Tibial nerve (tissue), 4 donors: ENCODE results near the gene SORCS2. TPM values are rescaled to one million over a fixed set of nuclear protein-coding genes. Genes with fewer than 3 reads are reported as not detected.

Source experiments
- DNase-seq, 2 donors: peaks; one replicate each; pipeline ENCODE4 v3.0.0-alpha.2; 2019; ENCODE audit warnings: low spot score in 2 of 2
- H3K27ac ChIP-seq, 4 donors: fragments of 200-600 bp; sonication (generic) in 3 of 4; one replicate each; pipeline ENCODE4 v1.5.1; 2017 to 2019; ENCODE audit warnings: mild to moderate bottlenecking in 1 of 4
- H3K27me3 ChIP-seq, 2 donors: fragments of 200-600 bp; sonication (generic) in 1 of 2; one replicate each; pipeline versions ENCODE4 v1.5.1 to v1.6.0; 2017 to 2019
- H3K36me3 ChIP-seq, 3 donors: fragments of 200-600 bp; sonication (generic); one replicate each; pipeline ENCODE4 v1.5.1; 2018 to 2019
- H3K4me1 ChIP-seq, 4 donors: fragments of 200-600 bp; sonication (generic) in 3 of 4; one replicate each; pipeline ENCODE4 v1.5.1; 2017 to 2019
- H3K4me3 ChIP-seq, 4 donors: fragments of 200-600 bp; sonication (generic) in 3 of 4; one replicate each; pipeline ENCODE4 v1.5.1; 2017 to 2019; ENCODE audit warnings: mild to moderate bottlenecking in 1 of 4, moderate library complexity in 1 of 4
- H3K9me3 ChIP-seq, 4 donors: fragments of 200-600 bp; sonication (generic) in 3 of 4; one replicate each; pipeline ENCODE4 v1.5.1; 2017 to 2019
- EP300 ChIP-seq, 2 donors: sonication (generic); formaldehyde crosslinking; IDR thresholded peaks; one replicate each; pipeline ENCODE4 v1.6.1; 2017; ENCODE audit warnings: antibody characterized with exemption in 2 of 2, mild to moderate bottlenecking in 1 of 2
- POLR2A ChIP-seq, 2 donors: fragments of 450-650 bp; IDR thresholded peaks; one replicate each; pipeline ENCODE4 v1.6.1; 2017; ENCODE audit warnings: antibody characterized with exemption in 2 of 2, mild to moderate bottlenecking in 2 of 2, moderate library complexity in 2 of 2
- WGBS, 2 donors: methylation state at CpG; one replicate each; pipeline ENCODE4 v1.1.5; 2018; 5-methylcytosine and 5-hydroxymethylcytosine counted together
- total RNA-seq, 4 donors: library from RNA; depleted of rRNA; stranded (reverse); fragments of >200 nt; gene quantifications; one replicate each; pipeline ENCODE4 v1.1.0, GENCODE V29; 2016
- TF ChIP-seq, protein P1 (sequence below), 5 experiments: fragments of 200-600 bp in 3 of 5; fragments of 450-650 bp in 2 of 5; sonication (generic) in 3 of 5; IDR thresholded peaks; one replicate each; pipeline ENCODE4 v1.5.1; 2016 to 2019; ENCODE audit warnings: antibody characterized with exemption in 5 of 5, mild to moderate bottlenecking in 3 of 5, moderate library complexity in 2 of 5

Gene SORCS2
- total RNA-seq, 4 donors from 2014 or later = 15.6 to 48.9 (median 38.3) TPM

DNA sequence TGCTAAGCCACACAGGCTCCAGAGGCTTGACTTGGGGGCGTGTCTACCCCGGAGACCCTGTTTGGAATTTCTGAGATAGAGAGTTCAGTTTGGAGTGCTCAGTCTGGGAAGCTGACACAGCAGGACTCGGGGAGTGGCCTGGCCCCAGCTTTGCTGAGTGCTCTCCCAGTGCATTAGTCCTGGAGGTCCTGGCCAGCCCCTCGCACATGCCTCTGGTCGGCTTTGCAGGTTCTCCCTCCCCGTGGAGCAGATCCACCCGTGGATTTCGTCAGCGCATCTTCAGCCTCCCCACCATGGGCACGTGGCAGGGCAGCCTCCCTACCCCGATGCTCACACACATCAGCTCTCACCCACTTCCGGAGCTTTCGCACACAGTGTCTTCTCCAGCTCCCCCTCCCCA lies 177.2 kb downstream of the SORCS2 start:
- Histone ChIP-seq H3K36me3 (no peaks in the 10 kb centered on the region), H3K27ac (no peak overlapping the region), H3K4me1 (peaks cover 0 to 26% (median 0%) of the 10 kb centered on the region in 4 donors), H3K9me3 (no peaks in the 10 kb centered on the region), H3K27me3 (peaks cover 0 to 13% of the 10 kb centered on the region in 2 donors), H3K4me3 (no peak overlapping the region)
- DNase-seq = no peak
- TF ChIP-seq EP300 (IDR thresholded peaks at IDR 0.05) (no peak), POLR2A (IDR thresholded peaks at IDR 0.05) (no peak)
- TF ChIP-seq, protein P1, sequence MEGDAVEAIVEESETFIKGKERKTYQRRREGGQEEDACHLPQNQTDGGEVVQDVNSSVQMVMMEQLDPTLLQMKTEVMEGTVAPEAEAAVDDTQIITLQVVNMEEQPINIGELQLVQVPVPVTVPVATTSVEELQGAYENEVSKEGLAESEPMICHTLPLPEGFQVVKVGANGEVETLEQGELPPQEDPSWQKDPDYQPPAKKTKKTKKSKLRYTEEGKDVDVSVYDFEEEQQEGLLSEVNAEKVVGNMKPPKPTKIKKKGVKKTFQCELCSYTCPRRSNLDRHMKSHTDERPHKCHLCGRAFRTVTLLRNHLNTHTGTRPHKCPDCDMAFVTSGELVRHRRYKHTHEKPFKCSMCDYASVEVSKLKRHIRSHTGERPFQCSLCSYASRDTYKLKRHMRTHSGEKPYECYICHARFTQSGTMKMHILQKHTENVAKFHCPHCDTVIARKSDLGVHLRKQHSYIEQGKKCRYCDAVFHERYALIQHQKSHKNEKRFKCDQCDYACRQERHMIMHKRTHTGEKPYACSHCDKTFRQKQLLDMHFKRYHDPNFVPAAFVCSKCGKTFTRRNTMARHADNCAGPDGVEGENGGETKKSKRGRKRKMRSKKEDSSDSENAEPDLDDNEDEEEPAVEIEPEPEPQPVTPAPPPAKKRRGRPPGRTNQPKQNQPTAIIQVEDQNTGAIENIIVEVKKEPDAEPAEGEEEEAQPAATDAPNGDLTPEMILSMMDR (IDR thresholded peaks at IDR 0.05) = no peak
- WGBS, 2 donors = 75% methylated on average over 13 of the region's 13 CpGs

DNA sequence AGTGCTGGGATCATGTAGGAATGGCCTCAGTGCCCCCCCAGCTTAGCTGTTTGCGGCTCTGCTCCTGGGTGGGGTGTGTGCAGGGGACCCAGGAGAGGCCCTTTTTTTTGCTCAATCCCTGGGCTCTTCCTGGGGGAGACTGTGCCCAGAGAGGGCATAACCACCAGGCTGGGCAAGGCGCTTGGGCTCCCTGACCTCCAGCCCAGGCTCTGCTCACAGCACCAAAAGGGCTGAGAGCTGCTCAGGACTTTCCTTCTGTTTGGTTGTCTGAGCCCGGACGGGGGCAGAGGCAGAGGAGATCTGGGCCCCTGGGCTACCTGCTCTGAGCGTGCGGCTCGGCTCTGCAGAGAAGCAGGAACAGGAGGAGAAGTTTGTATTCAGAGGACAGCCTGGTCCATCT lies 177.7 kb downstream of the SORCS2 start:
- no peaks in the 10 kb centered on the region for H3K9me3 ChIP-seq
- WGBS, 2 donors = 66 to 96% methylated on average over 6 to 7 of the region's 7 CpGs
- DNase-seq = no peak
- H3K27me3 ChIP-seq = peaks cover 0 to 13% of the 10 kb centered on the region in 2 donors
- H3K4me1 ChIP-seq = peaks cover 0 to 31% (median 0%) of the 10 kb centered on the region in 4 donors
- peak overlapping the region in 1 of 4 donors; percentile 76 for H3K27ac ChIP-seq
- H3K4me3 ChIP-seq = no peak overlapping the region
- TF ChIP-seq EP300 (IDR thresholded peaks at IDR 0.05) = no peak
- TF ChIP-seq POLR2A (IDR thresholded peaks at IDR 0.05) = no peak
- TF ChIP-seq, protein P1 (IDR thresholded peaks at IDR 0.05) = no peak
- H3K36me3 ChIP-seq = no peaks in the 10 kb centered on the region

DNA sequence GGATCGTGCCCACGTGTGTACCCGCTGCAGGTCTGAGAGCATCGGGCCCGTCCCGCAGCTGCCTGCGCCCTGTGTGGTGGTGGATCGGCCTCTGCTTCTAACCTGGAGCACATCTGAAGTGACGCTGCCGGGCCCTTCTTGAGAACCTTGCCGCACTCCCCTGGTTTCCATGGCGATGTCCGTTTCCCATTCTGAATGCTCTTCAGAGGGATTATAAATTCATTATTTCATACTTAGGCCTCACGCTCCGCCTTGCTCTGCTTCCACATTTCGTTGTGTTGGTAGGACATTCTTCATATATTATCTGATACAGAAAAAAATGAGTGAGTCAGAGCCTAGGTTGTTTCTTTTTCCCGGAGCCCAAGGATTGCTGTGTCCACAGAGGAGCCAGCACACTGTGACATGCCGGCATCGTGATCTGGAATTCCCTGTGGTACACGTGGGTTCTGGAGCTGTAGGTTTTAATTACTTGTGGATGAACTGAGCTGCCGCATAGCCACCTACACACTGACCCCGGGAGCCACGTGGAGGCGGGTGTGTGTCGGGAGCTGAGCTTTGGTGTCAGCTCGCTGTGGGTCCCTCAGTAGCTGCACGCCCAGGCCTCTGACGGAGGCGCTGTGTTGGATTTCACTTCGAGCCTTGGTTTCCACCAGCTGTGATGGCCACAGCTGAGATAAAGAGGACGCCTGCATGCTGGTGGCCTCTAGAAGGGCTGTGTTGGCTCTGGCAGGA lies 179.0 kb downstream of the SORCS2 start:
- H3K4me1 ChIP-seq = peaks cover 0 to 37% (median 0%) of the 10 kb centered on the region in 4 donors
- no peaks in the 10 kb centered on the region for H3K36me3 ChIP-seq
- DNase-seq = no peak
- peak overlapping the region in 2 of 4 donors; percentile 72 to 76 for H3K27ac ChIP-seq
- H3K9me3 ChIP-seq = no peaks in the 10 kb centered on the region
- no peak overlapping the region for H3K4me3 ChIP-seq
- 58 to 64% methylated on average over 26 to 31 of the region's 31 CpGs for WGBS, 2 donors
- peaks cover 0 to 9% of the 10 kb centered on the region in 2 donors for H3K27me3 ChIP-seq
- TF ChIP-seq POLR2A (IDR thresholded peaks at IDR 0.05) (no peak), EP300 (IDR thresholded peaks at IDR 0.05) (peak in 1 of 2 donors; percentile 64)

DNA sequence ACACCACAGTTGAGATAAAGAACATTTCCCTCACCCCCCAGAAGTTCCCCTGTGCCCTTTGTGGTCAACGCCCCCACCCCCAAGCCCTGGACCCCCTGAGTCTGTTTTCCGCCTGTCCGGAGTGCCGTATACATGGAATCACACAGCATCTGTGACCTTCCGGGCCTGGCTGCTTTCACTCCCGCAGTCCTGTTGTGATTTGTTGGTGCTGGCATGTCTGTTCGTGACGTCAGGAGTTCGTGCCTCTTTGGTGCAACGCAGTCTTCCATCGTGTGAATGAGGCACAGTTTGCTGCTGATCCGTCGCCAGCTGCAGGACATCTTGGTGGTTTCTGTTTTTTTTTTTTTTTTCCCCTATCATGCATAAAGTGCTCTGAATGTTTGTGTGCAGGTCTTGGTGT lies 180.3 kb downstream of the SORCS2 start:
- TF ChIP-seq EP300 (IDR thresholded peaks at IDR 0.05) (no peak), POLR2A (IDR thresholded peaks at IDR 0.05) (no peak)
- peaks cover 0 to 50% (median 0%) of the 10 kb centered on the region in 4 donors for H3K4me1 ChIP-seq
- H3K27me3 ChIP-seq = no peaks in the 10 kb centered on the region
- H3K9me3 ChIP-seq = no peaks in the 10 kb centered on the region
- no peak overlapping the region for H3K4me3 ChIP-seq
- 69 to 81% methylated on average over 13 of the region's 13 CpGs for WGBS, 2 donors
- no peaks in the 10 kb centered on the region for H3K36me3 ChIP-seq
- no peak for DNase-seq
- H3K27ac ChIP-seq = no peak overlapping the region

DNA sequence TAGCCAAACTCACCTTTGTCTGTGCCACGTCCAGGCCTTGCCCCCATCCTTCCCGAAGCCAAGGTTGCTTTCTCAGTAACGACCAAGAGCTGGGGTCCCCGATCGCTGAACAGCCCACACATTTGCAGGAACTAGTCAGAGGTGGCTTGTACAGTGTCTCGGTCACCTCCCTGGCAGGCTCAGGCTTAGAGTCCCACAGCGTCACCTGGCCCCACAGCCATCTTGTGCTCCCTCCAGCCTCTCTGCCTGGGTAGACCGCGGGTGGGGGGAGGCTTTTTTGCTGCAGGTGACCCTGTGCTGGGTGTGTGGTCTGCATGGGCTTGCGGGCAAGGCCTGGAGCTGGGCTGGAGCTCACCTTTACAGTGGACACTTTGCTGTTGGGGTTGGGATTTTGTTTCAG lies 182.2 kb downstream of the SORCS2 start:
- H3K27me3 ChIP-seq = no peaks in the 10 kb centered on the region
- no peak for DNase-seq
- H3K27ac ChIP-seq = peak overlapping the region in 1 of 4 donors; percentile 76
- TF ChIP-seq EP300 (IDR thresholded peaks at IDR 0.05) (no peak), POLR2A (IDR thresholded peaks at IDR 0.05) (no peak)
- TF ChIP-seq, protein P1 (IDR thresholded peaks at IDR 0.05) = no peak
- no peak overlapping the region for H3K4me3 ChIP-seq
- H3K9me3 ChIP-seq = no peaks in the 10 kb centered on the region
- H3K36me3 ChIP-seq = no peaks in the 10 kb centered on the region
- WGBS, 2 donors = 96% methylated on average over 7 to 10 of the region's 10 CpGs
- H3K4me1 ChIP-seq = peaks cover 0 to 42% (median 0%) of the 10 kb centered on the region in 4 donors

DNA sequence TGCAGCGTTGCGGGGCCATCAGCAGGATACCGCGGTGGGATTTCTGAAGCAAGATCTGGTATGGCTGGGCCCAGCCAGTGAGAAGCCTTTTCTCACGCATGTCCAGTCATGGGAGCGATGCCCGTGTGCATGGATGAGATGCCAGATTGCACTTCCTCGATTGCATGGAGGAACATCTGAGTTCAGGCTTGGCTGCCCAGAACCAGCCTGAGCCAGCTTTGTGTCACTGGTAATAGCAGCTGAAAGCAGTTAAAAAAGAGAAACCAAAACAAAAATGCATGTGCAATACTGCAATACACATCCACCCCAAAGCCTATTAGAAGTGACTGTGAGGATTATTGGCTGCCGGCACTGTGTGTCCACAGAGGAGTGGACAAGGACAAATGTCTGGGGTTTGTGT lies 183.1 kb downstream of the SORCS2 start:
- no peak overlapping the region for H3K4me3 ChIP-seq
- no peaks in the 10 kb centered on the region for H3K9me3 ChIP-seq
- H3K4me1 ChIP-seq = peaks cover 0 to 50% (median 0%) of the 10 kb centered on the region in 4 donors
- TF ChIP-seq EP300 (IDR thresholded peaks at IDR 0.05) (peak in 1 of 2 donors; percentile 21), POLR2A (IDR thresholded peaks at IDR 0.05) (no peak)
- DNase-seq = peak in 1 of 2 donors; percentile 20
- no peaks in the 10 kb centered on the region for H3K36me3 ChIP-seq
- H3K27ac ChIP-seq = peak overlapping the region in 2 of 4 donors; percentile 43 to 76
- 71% methylated on average over 9 of the region's 9 CpGs for WGBS, 2 donors
- no peaks in the 10 kb centered on the region for H3K27me3 ChIP-seq
